ENCODE data around the gene OR2A1. TPM values are rescaled to one million over a fixed set of nuclear protein-coding genes. Genes with fewer than 3 reads are reported as not detected.
"Not testable (repeated sequence)": the region's sequence is repeated elsewhere in the genome, so short reads cannot be mapped to it uniquely, and the experiment has no call there.

Gene OR2A1
- total RNA-seq, 6 experiments from 2014 or later: not detected

DNA sequence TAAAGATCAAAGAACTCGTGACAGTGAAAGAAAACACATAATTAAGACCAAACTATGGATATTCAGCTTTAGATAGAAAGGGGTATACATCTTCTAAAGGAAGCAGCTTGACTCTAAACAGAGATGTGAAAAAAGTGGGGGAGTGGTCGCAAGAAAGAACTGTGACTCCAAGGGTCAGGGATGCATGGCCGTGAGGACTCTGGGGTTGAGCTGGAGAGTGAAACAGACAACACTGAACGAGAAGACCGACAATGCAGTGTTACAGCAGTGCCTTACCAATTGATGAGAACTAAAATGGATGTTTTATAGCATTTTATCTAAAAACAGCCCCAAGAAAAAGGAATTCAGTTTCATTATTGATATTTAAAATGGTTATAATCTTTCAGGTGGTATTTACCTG lies 8.6 kb upstream of the OR2A1 start:
- not testable (repeated sequence) for H3K9me3 Mint-ChIP-seq; H3K4me3 Mint-ChIP-seq; H3K27me3 Mint-ChIP-seq (ENCODE audit: insufficient read depth); DNase-seq; H3K27ac Mint-ChIP-seq; H3K36me3 Mint-ChIP-seq (ENCODE audit: low read depth); H3K4me1 Mint-ChIP-seq (ENCODE audit: low read depth)

DNA sequence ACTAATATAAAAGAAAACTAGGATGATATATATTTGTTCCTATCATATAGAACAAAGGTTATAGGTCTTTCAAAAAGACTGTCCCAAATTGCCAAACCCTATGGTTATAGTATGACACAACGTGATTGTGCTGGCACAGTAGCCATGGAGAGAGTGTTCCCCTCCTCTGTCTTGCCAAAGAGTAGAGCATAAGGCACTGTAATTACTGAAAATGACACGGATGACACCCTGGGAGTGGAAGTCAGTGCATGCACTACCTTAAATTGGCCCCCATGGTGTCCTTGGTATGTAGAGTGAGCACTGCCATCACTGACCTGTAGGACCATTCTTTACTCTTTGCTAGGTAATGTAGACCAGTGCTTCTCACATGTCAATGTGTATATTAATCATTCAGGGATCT lies 7.1 kb upstream of the OR2A1 start:
- H3K36me3 Mint-ChIP-seq (ENCODE audit: low read depth); H3K27ac Mint-ChIP-seq; DNase-seq; H3K4me1 Mint-ChIP-seq (ENCODE audit: low read depth); H3K4me3 Mint-ChIP-seq; H3K9me3 Mint-ChIP-seq; H3K27me3 Mint-ChIP-seq (ENCODE audit: insufficient read depth): not testable (repeated sequence)

DNA sequence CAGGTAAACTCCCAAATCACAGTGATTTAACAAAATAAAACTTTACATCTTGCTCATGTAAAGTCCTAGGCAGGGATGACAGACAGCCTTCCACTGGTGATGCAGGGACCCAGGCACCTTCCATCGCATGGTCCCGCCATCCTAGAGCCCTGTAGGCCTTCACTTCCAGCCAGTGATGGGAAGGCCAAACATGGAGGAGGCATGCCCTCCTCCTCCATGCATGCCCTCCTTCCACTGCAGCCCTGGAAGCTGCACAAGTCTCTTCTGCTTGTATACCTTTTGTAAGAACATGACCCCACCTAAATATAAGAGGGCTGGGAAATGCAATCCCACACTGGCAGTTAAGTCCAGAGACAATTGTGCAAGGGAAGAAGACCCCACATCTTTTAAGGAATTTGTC lies 2.5 kb upstream of the OR2A1 start:
- not testable (repeated sequence) for H3K4me1 Mint-ChIP-seq (ENCODE audit: low read depth); H3K36me3 Mint-ChIP-seq (ENCODE audit: low read depth); DNase-seq; H3K27ac Mint-ChIP-seq; H3K9me3 Mint-ChIP-seq; H3K27me3 Mint-ChIP-seq (ENCODE audit: insufficient read depth); H3K4me3 Mint-ChIP-seq

DNA sequence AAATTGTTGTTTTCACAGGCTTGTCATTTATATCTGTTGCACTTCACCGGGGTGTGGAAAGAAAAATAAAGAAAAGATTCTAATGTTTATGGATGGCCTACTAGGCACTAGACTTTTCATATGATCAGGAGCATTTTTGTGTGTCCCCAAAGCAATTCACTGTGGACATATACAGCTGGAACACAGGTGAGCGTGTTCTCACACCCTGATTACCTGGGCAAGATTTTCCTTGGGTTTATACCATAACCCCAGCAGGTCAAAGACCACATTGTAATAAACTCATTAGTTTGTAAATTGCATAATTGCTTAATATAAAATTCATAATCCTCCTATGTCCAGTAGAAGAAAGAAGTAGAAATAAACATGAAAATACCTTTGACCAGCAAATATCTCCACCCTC lies 1.0 kb upstream of the OR2A1 start:
- not testable (repeated sequence) for H3K9me3 Mint-ChIP-seq; H3K4me1 Mint-ChIP-seq (ENCODE audit: low read depth); DNase-seq; H3K4me3 Mint-ChIP-seq; H3K27me3 Mint-ChIP-seq (ENCODE audit: insufficient read depth); H3K36me3 Mint-ChIP-seq (ENCODE audit: low read depth); H3K27ac Mint-ChIP-seq

DNA sequence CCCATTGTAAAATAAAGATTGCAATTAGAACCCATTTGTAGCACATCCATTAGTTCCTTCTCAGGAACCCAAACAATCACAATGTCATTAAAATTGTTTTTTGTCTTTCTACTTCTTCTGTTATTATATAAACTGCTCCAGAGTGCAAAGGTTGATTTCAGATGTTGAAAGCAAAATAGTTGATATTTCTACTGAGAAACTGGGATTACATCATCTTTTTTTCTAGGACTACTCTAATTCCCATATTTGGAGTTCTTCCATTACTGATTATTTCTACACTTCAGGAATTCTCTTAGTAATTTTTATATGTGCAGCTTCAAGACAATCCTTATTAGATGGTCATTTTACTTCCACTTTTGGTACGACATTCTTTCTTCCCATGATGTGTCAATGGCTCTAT lies 5.3 kb downstream of the OR2A1 start:
- not testable (repeated sequence) for H3K36me3 Mint-ChIP-seq (ENCODE audit: low read depth); H3K27me3 Mint-ChIP-seq (ENCODE audit: insufficient read depth); H3K4me3 Mint-ChIP-seq; H3K27ac Mint-ChIP-seq; H3K4me1 Mint-ChIP-seq (ENCODE audit: low read depth); DNase-seq; H3K9me3 Mint-ChIP-seq

DNA sequence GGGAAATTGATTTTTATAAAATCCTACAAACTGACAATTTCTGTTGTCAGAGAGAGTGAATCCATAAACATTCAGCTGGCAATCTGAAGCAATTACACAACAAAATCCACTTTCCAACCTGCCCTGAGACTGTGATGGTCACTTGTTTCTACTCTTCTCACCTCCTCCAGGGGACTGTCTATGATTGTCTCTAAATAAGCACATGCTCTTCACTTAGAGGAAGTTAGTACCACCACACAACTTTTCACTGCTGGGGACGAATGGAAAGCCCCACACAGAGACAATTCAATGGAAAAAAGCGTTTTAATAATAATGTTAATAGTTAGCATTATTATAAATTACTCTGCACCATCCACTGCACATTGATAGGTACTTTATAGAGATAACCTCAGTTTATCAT lies 7.3 kb downstream of the OR2A1 start:
- H3K4me3 Mint-ChIP-seq; H3K9me3 Mint-ChIP-seq; H3K27ac Mint-ChIP-seq; H3K4me1 Mint-ChIP-seq (ENCODE audit: low read depth); H3K36me3 Mint-ChIP-seq (ENCODE audit: low read depth); H3K27me3 Mint-ChIP-seq (ENCODE audit: insufficient read depth); DNase-seq: not testable (repeated sequence)

DNA sequence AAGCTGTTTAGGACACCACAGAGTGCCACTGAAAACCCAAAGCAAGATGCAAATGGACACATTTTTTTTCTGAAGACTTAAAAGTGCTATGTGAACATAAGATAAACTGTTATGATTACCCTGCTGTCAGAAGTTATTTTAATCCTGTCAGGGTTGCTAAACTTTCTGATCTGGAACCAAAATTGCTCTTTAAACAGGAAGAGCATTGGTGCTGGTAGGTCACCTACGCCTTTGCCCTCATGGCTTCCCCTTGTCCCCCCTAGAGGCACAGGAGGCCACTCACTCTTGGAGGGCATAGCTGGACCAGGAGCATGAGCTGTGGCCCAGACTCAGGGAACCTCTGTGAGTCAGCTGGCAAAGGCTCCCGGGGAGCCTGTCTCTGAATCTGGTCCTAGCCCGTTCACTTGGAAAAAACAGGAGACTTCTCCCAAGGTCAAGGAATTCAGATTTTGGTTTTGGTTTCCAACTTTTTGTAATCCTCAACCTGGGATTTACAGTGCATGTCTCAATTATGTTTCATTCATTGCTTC lies 9.5 kb downstream of the OR2A1 start:
- not testable (repeated sequence) for DNase-seq; H3K36me3 Mint-ChIP-seq (ENCODE audit: low read depth); H3K4me1 Mint-ChIP-seq (ENCODE audit: low read depth); H3K27ac Mint-ChIP-seq; H3K9me3 Mint-ChIP-seq; H3K4me3 Mint-ChIP-seq; H3K27me3 Mint-ChIP-seq (ENCODE audit: insufficient read depth)

DNA sequence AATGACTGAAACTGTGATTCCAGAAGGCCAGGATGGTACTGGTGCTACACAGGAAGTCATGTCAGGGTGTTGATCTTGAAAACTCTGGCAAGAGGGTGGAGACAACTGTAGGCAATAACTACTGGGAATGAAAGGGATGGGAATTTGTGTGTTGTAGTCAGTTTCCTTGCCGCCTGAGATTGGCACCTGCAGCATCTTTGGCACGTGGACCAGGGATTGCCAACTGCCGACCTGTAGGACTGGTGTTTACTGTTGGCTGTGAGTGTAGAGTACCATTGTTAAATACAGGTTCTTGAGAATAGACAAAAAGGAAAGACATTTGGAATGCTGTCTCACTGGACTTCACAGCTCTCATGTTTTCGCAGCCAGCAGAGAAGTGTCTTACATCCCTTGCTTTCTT lies 11.1 kb downstream of the OR2A1 start:
- not testable (repeated sequence) for DNase-seq; H3K4me1 Mint-ChIP-seq (ENCODE audit: low read depth); H3K36me3 Mint-ChIP-seq (ENCODE audit: low read depth); H3K27me3 Mint-ChIP-seq (ENCODE audit: insufficient read depth); H3K4me3 Mint-ChIP-seq; H3K9me3 Mint-ChIP-seq; H3K27ac Mint-ChIP-seq

DNA sequence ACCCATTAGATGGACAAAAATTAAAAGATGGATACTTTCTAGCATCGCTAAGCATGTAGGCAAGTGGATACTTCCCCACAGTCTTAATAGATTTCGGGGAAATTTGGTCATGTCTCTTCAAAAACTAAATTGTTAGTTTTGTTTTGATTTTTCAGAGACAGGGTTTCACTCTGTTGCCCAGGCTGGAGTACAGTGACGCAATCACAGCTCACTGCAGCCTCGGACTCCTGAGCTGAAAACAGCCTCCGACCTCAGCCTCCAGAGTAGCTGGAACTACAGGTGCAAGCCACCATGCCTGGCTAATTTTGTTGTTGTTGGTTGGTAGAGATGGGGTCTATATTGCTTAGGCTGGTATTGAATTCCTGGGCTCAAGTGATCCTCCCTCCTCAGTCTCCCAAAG lies 13.6 kb downstream of the OR2A1 start:
- not testable (repeated sequence) for H3K27me3 Mint-ChIP-seq (ENCODE audit: insufficient read depth); DNase-seq; H3K4me3 Mint-ChIP-seq; H3K27ac Mint-ChIP-seq; H3K9me3 Mint-ChIP-seq; H3K36me3 Mint-ChIP-seq (ENCODE audit: low read depth); H3K4me1 Mint-ChIP-seq (ENCODE audit: low read depth)

DNA sequence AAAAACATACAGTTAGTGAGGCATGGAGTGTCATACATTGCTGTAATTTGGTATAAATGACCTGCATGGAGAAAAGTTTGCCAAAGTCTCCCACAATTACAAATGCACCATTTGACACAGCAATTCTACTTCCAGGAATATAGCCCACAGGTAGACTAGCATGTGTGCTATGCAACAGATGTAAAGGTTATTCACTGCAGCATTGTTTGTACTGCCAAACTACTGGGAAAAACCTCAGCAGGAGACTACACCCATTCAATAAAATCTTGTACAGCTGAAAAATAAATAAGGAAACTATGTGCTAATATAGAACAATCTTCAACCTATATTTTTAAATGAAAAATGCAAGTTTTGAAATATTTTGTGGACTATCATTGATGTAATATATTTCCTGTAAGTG lies 17.8 kb downstream of the OR2A1 start:
- H3K9me3 Mint-ChIP-seq; DNase-seq; H3K27ac Mint-ChIP-seq; H3K27me3 Mint-ChIP-seq (ENCODE audit: insufficient read depth); H3K4me3 Mint-ChIP-seq; H3K36me3 Mint-ChIP-seq (ENCODE audit: low read depth); H3K4me1 Mint-ChIP-seq (ENCODE audit: low read depth): not testable (repeated sequence)

DNA sequence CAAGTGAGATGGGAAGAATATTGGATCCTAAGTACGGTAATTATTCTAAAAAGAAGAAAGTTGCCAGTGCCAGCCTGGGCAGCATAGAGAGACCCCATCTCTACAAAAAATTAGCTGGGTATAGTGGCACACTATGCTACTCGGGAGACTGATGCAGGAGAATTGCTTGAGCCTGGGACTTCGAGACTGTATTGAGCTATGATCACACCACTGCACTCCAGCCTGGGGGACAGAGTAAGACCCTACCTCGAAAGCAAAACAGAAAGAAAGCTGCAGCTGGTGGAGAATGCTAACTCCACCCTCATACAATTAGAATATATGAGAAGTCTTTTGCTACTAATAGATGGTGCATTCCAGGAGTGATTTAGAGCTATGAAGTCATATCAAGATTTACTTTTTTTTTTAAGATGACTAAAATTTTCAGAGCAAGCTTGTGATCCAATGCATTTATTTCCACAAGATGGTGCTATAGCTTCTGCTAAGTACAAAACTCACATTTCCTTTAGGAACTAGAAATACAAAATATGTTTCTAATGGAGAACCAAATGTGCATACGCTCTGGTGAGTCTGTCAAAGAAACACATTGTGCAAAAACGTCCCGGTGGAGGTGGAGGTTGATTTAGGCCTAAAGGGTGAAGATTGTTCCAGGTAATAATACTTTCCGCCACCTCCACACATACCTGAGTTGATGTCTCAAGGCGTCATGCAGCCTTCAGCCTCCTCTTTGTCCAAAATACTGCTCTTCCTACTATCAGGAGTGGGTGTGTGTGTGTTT lies 19.2 kb downstream of the OR2A1 start:
- H3K9me3 Mint-ChIP-seq; H3K36me3 Mint-ChIP-seq (ENCODE audit: low read depth); H3K27me3 Mint-ChIP-seq (ENCODE audit: insufficient read depth); DNase-seq; H3K27ac Mint-ChIP-seq; H3K4me3 Mint-ChIP-seq; H3K4me1 Mint-ChIP-seq (ENCODE audit: low read depth): not testable (repeated sequence)

DNA sequence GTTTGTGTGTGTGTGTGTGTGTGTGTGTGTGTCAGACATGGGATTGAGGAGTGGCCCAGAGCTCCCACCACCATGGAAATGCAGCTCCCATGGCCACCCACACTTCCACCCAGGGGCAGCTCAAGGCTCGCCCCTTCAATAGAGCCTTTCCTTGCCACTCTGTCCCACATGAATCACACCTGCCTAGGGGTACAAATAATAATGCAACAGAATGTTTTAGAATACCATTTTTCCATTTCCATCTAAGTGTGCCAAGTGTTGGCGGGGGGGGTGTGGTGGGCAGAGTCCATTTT lies 19.7 kb downstream of the OR2A1 start:
- not testable (repeated sequence) for H3K4me1 Mint-ChIP-seq (ENCODE audit: low read depth); H3K27me3 Mint-ChIP-seq (ENCODE audit: insufficient read depth); H3K36me3 Mint-ChIP-seq (ENCODE audit: low read depth); H3K27ac Mint-ChIP-seq; H3K9me3 Mint-ChIP-seq; H3K4me3 Mint-ChIP-seq; DNase-seq

DNA sequence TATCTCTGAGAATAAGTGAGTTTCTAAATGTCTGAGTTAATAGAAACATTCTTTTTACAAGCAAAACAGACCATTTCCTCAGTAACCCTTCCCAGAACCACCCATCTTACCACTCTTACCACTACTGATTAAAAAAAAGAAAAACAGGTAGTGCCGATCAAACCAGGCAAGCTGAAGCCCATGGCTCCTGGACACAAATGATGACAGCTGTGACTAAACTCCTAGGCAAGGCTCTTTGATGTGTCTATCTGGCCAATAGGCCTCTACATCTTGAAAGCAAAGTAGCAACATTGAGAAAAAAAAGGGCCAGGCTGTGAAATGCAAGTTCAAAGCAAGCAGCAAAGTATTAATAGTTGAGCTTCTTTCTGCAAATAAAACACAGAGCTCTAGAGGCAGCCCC lies 36.4 kb downstream of the OR2A1 start:
- not testable (repeated sequence) for H3K27me3 Mint-ChIP-seq (ENCODE audit: insufficient read depth); H3K27ac Mint-ChIP-seq; H3K4me1 Mint-ChIP-seq (ENCODE audit: low read depth); H3K36me3 Mint-ChIP-seq (ENCODE audit: low read depth); DNase-seq; H3K4me3 Mint-ChIP-seq
- peaks cover 11% of the 10 kb centered on the region for H3K9me3 Mint-ChIP-seq

DNA sequence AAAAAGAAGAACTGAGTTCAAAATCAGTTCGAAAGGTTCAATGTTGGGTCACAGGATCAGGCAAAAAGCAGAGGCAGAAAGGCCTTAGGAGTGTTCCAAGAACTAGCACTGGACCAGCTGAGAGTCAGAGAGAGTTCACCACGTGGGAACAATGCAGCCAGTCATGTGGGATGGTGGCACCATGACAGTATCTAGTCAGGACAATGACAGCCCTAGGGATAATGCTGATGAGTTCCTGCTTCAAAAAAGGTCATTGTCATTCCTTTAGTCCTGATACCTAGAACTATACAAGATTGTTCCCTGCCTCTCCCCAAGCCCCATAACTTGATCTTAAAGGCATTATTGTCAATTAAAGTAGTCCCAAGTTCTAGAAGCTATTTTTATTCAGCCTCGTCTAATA lies 39.4 kb downstream of the OR2A1 start:
- H3K4me3 Mint-ChIP-seq; H3K27ac Mint-ChIP-seq; H3K36me3 Mint-ChIP-seq (ENCODE audit: low read depth); H3K27me3 Mint-ChIP-seq (ENCODE audit: insufficient read depth); DNase-seq; H3K4me1 Mint-ChIP-seq (ENCODE audit: low read depth): not testable (repeated sequence)
- H3K9me3 Mint-ChIP-seq: peaks cover 16% of the 10 kb centered on the region
